AG10803 (cell line): ENCODE results near the gene FTCD.

Experiments used
- DNase-seq: peaks from one replicate; pipeline ENCODE4 v3.0.0; 2010; ENCODE audit warnings: low read depth
- H3K4me3 ChIP-seq: 2 replicates; pipeline ENCODE4 v1.5.1; 2011; ENCODE audit warnings: mild to moderate bottlenecking, low read length, control low read depth
- TF ChIP-seq, protein P1 (sequence below): conservative IDR thresholded peaks from 2 replicates; pipeline ENCODE4 v1.5.1; 2011; ENCODE audit warnings: mild to moderate bottlenecking, low read length, control low read depth, inconsistent platforms

The FTCD gene

DNA sequence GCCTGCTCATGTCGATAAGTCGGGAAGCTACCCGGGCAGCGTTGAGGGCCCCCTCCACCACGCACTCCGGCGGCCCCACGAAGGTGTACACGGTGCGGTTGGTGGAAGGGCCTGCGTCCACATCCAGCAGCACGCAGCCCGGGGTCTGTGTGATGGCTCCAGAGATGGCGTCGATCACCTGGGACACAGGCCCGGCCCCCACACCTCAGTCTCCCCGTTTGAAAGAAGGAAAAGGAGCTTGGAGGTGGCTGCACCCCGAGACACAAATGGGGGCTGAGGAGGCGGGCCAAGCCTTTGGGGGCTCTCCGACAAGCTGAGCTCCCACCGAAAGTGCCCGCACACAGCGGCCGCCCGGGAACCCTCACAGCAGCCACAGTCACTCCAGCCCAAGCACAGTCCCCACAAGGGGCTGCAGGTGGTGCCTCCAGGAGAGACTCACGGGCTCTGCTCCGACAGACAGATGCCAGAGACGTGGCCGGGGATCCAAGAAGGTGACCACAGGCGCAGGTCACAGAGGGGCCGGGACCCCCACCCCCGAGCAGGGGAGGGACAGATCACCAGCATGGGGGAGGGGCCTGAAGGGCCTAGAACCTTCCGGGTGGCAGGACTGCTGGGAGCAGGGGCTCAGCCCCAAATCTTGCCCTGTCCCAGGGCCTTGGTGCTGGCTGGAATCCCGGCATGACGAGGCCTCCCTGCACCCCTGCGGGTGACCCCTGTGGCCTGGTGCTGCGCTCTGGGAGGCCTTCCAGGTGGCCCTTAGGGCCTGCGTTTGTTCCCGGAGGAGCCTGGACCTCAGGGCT, 1.0 kb downstream of the FTCD start:
- no peak for DNase-seq
- TF ChIP-seq, protein P1, sequence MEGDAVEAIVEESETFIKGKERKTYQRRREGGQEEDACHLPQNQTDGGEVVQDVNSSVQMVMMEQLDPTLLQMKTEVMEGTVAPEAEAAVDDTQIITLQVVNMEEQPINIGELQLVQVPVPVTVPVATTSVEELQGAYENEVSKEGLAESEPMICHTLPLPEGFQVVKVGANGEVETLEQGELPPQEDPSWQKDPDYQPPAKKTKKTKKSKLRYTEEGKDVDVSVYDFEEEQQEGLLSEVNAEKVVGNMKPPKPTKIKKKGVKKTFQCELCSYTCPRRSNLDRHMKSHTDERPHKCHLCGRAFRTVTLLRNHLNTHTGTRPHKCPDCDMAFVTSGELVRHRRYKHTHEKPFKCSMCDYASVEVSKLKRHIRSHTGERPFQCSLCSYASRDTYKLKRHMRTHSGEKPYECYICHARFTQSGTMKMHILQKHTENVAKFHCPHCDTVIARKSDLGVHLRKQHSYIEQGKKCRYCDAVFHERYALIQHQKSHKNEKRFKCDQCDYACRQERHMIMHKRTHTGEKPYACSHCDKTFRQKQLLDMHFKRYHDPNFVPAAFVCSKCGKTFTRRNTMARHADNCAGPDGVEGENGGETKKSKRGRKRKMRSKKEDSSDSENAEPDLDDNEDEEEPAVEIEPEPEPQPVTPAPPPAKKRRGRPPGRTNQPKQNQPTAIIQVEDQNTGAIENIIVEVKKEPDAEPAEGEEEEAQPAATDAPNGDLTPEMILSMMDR, result no peak
- H3K4me3 ChIP-seq, result no peak overlapping the region

GRCh38 chr21:46153247-46154154, 1.9 kb downstream of the FTCD start:
- H3K4me3 ChIP-seq, result peak overlapping the region; percentile 9; the same call in 1 of the 2 replicates
- TF ChIP-seq, protein P1, result peak; percentile 67
- DNase-seq, result peak; percentile 31

- TF ChIP-seq, protein P1, result no peak
- peak overlapping the region; percentile 9; the same call in 1 of the 2 replicates for H3K4me3 ChIP-seq
- DNase-seq, result no peak
Measured at GRCh38 chr21:46152927-46153246, 2.5 kb downstream of the FTCD start.

DNA sequence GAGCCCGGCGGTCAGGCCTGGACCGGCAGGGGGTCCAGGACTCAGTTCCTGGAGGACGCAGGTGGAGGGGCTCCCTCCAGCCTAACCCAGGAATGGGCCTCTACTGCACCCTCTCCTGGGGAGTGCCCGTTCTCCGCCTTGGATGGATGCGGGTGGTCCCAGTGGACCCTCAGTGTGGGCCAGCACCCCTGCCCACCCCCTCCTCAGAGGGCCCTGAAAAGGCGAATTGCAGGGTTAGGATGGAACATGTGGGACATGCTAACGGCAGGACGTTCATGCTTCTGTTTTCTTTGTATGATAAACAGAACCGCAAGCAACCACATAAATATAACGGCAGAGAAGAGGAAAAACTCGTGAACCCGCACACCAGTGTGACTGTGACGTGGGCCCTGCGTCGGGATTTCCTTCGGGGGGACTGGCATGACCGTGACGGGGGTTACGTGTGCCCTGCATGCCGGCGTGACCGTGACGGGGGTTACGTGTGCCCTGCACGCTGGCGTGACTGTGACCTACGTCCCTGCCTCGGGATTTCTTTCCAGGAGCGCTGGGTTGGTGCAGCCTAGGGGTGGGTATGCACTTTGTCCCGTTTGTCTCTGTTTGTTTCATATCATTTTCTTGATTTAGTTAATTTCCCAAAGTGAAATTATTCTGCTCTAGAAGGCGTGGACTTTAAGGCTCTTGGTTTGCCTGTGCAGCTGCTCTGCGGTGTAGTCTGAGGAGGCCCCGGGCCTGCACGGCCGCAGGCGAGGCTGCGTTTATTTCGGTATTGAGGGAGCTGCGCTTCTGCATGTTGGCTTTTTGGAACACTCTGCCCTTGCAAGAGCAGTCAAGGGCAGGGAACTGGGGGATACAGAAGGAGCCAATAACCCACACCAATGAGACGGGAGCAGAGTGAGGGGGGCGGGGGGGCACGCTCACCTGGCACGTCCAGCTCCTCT, 3.1 kb downstream of the FTCD start:
- TF ChIP-seq, protein P1, result no peak

DNA sequence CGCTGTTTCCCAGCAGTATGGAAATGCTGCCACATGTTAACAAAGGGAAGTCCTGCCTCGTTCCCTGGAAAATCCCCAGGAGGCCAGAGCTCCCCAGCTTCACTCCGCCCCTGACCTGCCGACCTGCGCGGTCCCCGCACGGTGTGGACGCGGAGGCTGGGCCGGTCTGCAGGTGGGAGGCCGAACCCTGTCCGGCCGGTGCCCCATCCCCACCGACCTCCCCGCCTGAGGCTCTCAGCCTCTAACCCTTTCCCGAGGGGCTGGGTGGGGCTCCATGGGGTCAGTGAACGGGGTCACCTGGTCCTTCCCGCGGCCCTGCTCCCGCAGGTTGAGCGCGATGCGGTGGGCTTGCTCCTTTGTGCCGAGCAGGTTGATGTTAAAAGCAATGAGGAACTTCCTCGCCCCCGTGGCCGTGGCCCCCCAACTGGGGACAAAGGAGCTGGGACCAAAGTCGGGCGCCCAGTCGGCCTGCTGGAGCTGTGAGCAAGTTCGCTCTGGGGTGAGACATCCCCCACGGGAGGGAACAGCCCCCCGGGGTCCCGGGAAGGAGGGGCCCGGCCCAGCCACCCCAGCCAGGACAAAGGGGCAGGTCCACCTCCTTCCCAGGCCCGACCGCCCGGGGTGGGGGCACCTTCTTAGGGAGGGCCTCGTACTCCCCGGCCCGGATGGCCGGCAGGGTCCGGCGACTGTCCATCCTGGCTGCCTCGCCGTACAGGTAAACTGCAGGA, 4.0 kb downstream of the FTCD start:
- TF ChIP-seq, protein P1, result no peak
- no peak overlapping the region for H3K4me3 ChIP-seq
- no peak for DNase-seq

More for the DNA sequence above, 3.1 kb downstream of the FTCD start:
- DNase-seq, result no peak
- no peak overlapping the region for H3K4me3 ChIP-seq

DNA sequence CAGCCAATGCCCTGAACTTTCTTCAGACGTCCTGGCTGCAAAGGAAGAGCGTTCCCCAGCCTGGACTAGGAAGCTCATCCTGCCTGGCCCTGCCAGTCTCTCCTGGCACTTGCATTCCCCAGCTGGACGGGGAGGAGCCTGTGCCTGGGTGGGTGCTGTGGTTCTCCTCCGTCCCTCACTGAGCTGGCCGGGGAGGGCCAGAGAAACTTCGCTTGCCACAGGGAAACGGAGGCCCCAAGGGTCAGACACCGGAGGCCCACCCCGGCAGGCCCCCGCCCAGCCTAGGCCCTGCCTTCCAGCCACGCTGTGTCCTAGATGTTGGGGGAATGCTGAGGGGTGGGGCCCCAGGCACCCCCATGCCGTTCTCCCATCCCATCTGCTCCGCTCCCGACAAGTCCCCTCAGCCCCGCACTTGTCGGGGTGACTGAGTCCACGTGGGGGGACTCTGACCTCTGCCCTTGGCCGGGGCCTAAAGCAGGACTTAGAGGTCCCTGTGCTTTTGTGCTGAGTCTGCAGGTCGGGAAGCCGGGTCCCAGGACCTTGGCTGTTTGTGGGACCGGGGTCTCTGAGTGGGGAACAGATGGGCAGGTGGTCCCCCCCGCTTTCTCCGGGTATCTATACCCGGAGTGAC, 4.8 kb downstream of the FTCD start:
- TF ChIP-seq, protein P1, result no peak
- DNase-seq, result no peak
- no peak overlapping the region for H3K4me3 ChIP-seq
